PC-9 (cell line): ENCODE measurements around the gene EPB41L5. TPM values are rescaled to one million over a fixed set of nuclear protein-coding genes. Genes with fewer than 3 reads are reported as not detected.
A peak's percentile ranks its signal among the peaks of the same experiment; 100 is the strongest.

ENCODE experiments used
- BruUV-seq: library from RNA; stranded (reverse); fragments of 400-500 nt; replicated peaks from 2 replicates; lab custom pipeline; 2021; lab: Mats Ljungman, UMichigan
- CTCF ChIA-PET: fragments of 300-600 bp; sonication (Branson Sonifier 250); formaldehyde crosslinking; loops from one replicate; lab custom pipeline; 2022; ENCODE audit warnings: antibody characterized with exemption; lab: Charles Lee
- POLR2A ChIA-PET: fragments of 300-600 bp; sonication (Branson Sonifier 250); formaldehyde crosslinking; loops from one replicate; lab custom pipeline; 2022; ENCODE audit warnings: antibody characterized with exemption; ENCODE audit not compliant: unreplicated experiment; lab: Charles Lee
- DNase-seq, 2 experiments: peaks; one replicate each; pipeline versions ENCODE4 v3.0.0 to v3.0.0-alpha.2; 2015 to 2022; ENCODE audit warnings: mixed read lengths in 1 of 2
- H2AFZ ChIP-seq: fragments of 200-600 bp; sonication (generic); 2 replicates; pipeline ENCODE4 v1.8.1; 2017; ENCODE audit warnings: antibody characterized with exemption
- H3F3A ChIP-seq: fragments of 200-600 bp; sonication (generic); 2 replicates; pipeline ENCODE4 v1.8.1; 2017; ENCODE audit warnings: antibody characterized with exemption, mild to moderate bottlenecking, low read depth; ENCODE audit not compliant: insufficient read depth
- H3K27ac ChIP-seq: fragments of 200-600 bp; sonication (generic); 2 replicates; pipeline ENCODE4 v1.6.1; 2016; ENCODE audit warnings: mixed run types
- H3K27me3 ChIP-seq: fragments of 200-600 bp; sonication (generic); 2 replicates; pipeline ENCODE4 v1.6.1; 2016; ENCODE audit warnings: low read depth, mixed run types; ENCODE audit not compliant: insufficient read depth
- H3K36me3 ChIP-seq: fragments of 200-600 bp; sonication (generic); 2 replicates; pipeline ENCODE4 v1.6.1; 2016; ENCODE audit warnings: low read depth, mixed run types
- H3K4me1 ChIP-seq: fragments of 200-600 bp; sonication (generic); replicated peaks from 2 replicates; pipeline ENCODE4 v1.6.1; 2016; ENCODE audit warnings: mixed run types; ENCODE audit not compliant: insufficient read depth
- H3K4me2 ChIP-seq: fragments of 200-600 bp; sonication (generic); 2 replicates; pipeline ENCODE4 v1.6.1; 2017; ENCODE audit warnings: mixed run types
- H3K4me3 ChIP-seq: fragments of 200-600 bp; sonication (generic); 2 replicates; pipeline ENCODE4 v1.6.1; 2016; ENCODE audit warnings: mixed run types
- H3K79me2 ChIP-seq: fragments of 200-600 bp; sonication (generic); 2 replicates; pipeline ENCODE4 v1.6.1; 2017; ENCODE audit warnings: low read depth, mixed run types
- H3K9me2 ChIP-seq: fragments of 200-600 bp; sonication (generic); 2 replicates; pipeline ENCODE4 v1.8.1; 2017; ENCODE audit warnings: mild to moderate bottlenecking; ENCODE audit not compliant: insufficient read depth
- H3K9me3 ChIP-seq: fragments of 200-600 bp; sonication (generic); 2 replicates; pipeline ENCODE4 v1.8.1; 2016; ENCODE audit warnings: low read depth; ENCODE audit not compliant: insufficient read depth
- H4K20me1 ChIP-seq: fragments of 200-600 bp; sonication (generic); 2 replicates; pipeline ENCODE4 v1.8.1; 2017; ENCODE audit not compliant: insufficient read depth
- CTCF ChIP-seq: fragments of 200-600 bp; sonication (generic); conservative IDR thresholded peaks from 2 replicates; pipeline ENCODE4 v1.6.1; 2017; ENCODE audit warnings: mixed run types, antibody characterized with exemption, mild to moderate bottlenecking, moderate library complexity
- EZH2 ChIP-seq: fragments of 200-600 bp; sonication (generic); IDR thresholded peaks from 2 replicates; pipeline ENCODE4 v1.8.0; 2017; ENCODE audit warnings: antibody characterized with exemption, low read depth
- intact Hi-C: fragments of 100-400 bp; cut with micrococcal nuclease; formaldehyde crosslinking; loops from one replicate; pipeline ENCODE4 v1.10.0; 2022; ENCODE audit not compliant: unreplicated experiment
- total RNA-seq: library from RNA; stranded (reverse); gene quantifications from 2 replicates; pipeline ENCODE4 v1.2.3, GENCODE V29; 2021

Gene EPB41L5
- total RNA-seq, 1 experiment from 2014 or later: 18.4 TPM

DNA sequence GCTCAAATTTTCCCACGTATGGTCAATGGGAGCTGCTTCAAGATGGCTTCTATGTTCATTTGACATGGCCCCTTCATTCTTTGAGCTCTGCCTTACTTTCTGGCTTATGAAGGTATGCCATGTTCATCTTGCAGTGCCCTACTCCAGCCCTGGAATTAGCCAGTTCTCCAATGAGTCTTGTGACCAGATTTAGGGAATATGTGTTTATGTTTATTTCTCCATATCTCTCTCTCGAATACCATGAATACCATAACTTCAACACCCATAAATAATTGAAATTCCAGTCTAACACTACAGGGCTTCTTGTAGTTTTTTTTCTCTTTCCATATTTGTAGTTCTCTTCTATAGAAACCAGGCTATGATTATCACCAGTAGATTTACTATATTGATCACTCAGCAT is 39.7 kb downstream of the EPB41L5 start:
- H2AFZ ChIP-seq: no peak overlapping the region
- H3F3A ChIP-seq: no peaks in the 10 kb centered on the region
- peak in 1 of 2 experiments; percentile 52 for DNase-seq
- no peaks in the 10 kb centered on the region for H3K79me2 ChIP-seq
- BruUV-seq: no TSS peak
- CTCF ChIA-PET: no interaction called here
- H3K27ac ChIP-seq: no peak overlapping the region
- intact Hi-C loops: no loop called here
- no peaks in the 10 kb centered on the region for H3K36me3 ChIP-seq
- H3K9me2 ChIP-seq: no peaks in the 10 kb centered on the region
- TF ChIP-seq CTCF (no peak), EZH2 (no peak)
- H3K27me3 ChIP-seq: no peaks in the 10 kb centered on the region
- H3K4me2 ChIP-seq: no peak overlapping the region
- H3K4me1 ChIP-seq: 0 out of 2 replicates have a peak, but pooled peaks cover 8% of the 10 kb centered on the region
- H3K4me3 ChIP-seq: no peak overlapping the region
- POLR2A ChIA-PET: no interaction called here
- no peaks in the 10 kb centered on the region for H4K20me1 ChIP-seq
- no peaks in the 10 kb centered on the region; the same call in 1 of the 2 replicates for H3K9me3 ChIP-seq

DNA sequence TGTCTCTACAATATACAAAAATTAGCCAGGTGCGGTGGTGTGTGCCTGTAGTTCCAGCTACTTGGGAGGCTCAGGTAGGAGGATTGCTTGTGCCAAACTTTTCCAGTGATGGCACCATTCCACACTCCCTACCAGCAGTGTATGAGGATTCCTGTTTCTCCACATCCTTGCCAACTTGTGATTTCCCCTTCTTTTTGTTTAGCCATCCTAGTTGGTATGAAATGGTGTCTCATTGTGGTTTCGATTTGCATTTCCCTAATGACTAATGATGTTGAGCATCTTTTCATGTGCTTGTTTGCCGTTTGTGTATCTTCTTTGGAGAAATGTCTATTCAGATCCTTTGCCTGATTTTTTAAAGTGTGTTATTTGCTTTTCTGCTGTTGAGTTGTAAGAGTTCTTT is 41.0 kb downstream of the EPB41L5 start:
- no peak overlapping the region for H3K4me2 ChIP-seq
- H3K9me2 ChIP-seq: no peaks in the 10 kb centered on the region
- H3K4me1 ChIP-seq: 0 out of 2 replicates have a peak, but pooled peaks cover 8% of the 10 kb centered on the region
- CTCF ChIA-PET: no interaction called here
- H3F3A ChIP-seq: no peaks in the 10 kb centered on the region
- intact Hi-C loops: no loop called here
- no peaks in the 10 kb centered on the region for H4K20me1 ChIP-seq
- DNase-seq: no peak
- TF ChIP-seq EZH2: no peak
- H3K79me2 ChIP-seq: no peaks in the 10 kb centered on the region
- POLR2A ChIA-PET: no interaction called here
- H3K27ac ChIP-seq: no peak overlapping the region
- H3K4me3 ChIP-seq: no peak overlapping the region
- H3K27me3 ChIP-seq: no peaks in the 10 kb centered on the region
- H3K9me3 ChIP-seq: no peaks in the 10 kb centered on the region
- no TSS peak for BruUV-seq
- no peak overlapping the region for H2AFZ ChIP-seq
- no peaks in the 10 kb centered on the region for H3K36me3 ChIP-seq

GRCh38 chr2:120059483-120059882 is 46.6 kb downstream of the EPB41L5 start:
- H3K27ac ChIP-seq: no peak overlapping the region
- CTCF ChIA-PET: no interaction called here
- DNase-seq: no peak
- no peaks in the 10 kb centered on the region for H3K27me3 ChIP-seq
- no TSS peak for BruUV-seq
- H2AFZ ChIP-seq: no peak overlapping the region
- H4K20me1 ChIP-seq: no peaks in the 10 kb centered on the region
- no peaks in the 10 kb centered on the region for H3K36me3 ChIP-seq
- no peaks in the 10 kb centered on the region for H3K9me3 ChIP-seq
- POLR2A ChIA-PET: no interaction called here
- intact Hi-C loops: no loop called here
- H3K79me2 ChIP-seq: no peaks in the 10 kb centered on the region
- TF ChIP-seq EZH2: no peak
- TF ChIP-seq CTCF: no peak
- H3K9me2 ChIP-seq: 0 out of 2 replicates have a peak, but pooled peaks cover 4% of the 10 kb centered on the region
- H3F3A ChIP-seq: no peaks in the 10 kb centered on the region
- no peak overlapping the region for H3K4me2 ChIP-seq
- H3K4me3 ChIP-seq: no peak overlapping the region
- H3K4me1 ChIP-seq: no peaks in the 10 kb centered on the region

DNA sequence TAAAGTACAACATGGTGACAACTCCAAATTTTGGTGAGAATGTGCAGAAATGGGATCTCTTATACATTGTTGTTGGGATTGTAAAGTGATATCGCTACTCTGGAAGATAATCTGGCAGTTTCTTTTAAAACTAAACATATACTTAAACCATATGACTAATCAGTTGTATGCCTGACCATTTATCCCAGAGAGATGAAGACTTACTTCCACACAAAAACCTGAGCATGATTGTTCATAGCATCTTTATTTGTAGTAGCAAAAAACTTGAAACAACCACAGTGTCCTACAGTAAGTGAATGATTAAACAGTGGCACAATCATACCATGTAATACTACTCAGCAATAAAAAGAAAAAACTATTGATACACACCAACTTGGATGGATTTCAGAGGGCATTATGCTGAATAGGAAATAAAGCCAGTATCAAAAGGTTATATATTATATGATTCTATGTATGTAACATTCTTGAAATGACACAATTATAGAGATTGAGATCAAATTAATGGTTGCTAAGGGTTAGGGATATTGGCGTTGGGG is 47.3 kb downstream of the EPB41L5 start:
- H2AFZ ChIP-seq: no peak overlapping the region
- intact Hi-C loops: no loop called here
- TF ChIP-seq EZH2: no peak
- no peak for TF ChIP-seq CTCF
- H3K4me1 ChIP-seq: no peaks in the 10 kb centered on the region
- H3K9me3 ChIP-seq: no peaks in the 10 kb centered on the region
- CTCF ChIA-PET: no interaction called here
- H3K27ac ChIP-seq: no peak overlapping the region
- H3K4me2 ChIP-seq: no peak overlapping the region
- no peaks in the 10 kb centered on the region for H3F3A ChIP-seq
- H3K27me3 ChIP-seq: no peaks in the 10 kb centered on the region
- 0 out of 2 replicates have a peak, but pooled peaks cover 4% of the 10 kb centered on the region for H3K9me2 ChIP-seq
- no peak for DNase-seq
- no peaks in the 10 kb centered on the region for H3K79me2 ChIP-seq
- H4K20me1 ChIP-seq: no peaks in the 10 kb centered on the region
- no peak overlapping the region for H3K4me3 ChIP-seq
- no TSS peak for BruUV-seq
- no peaks in the 10 kb centered on the region for H3K36me3 ChIP-seq
- POLR2A ChIA-PET: no interaction called here
